Stimulated activated naive B cell treated with anti-CD40 and anti-IgM and Interleukin-4, amounts not matched to agents 10 μg/mL and 1 μg/mL and 100 μg/mL, for 72 hours (primary cell): ENCODE results near the gene ATG101.

ENCODE experiments used
- ATAC-seq, 2 donors: fragments of 150-1000 bp; cut with Tn5 transposase; replicated peaks; 2 replicates each; pipeline ENCODE4 v1.10.0; 2021; ENCODE audit warnings: moderate library complexity in 1 of 2
- DNase-seq: peaks from one replicate; pipeline ENCODE4 v3.0.0; 2021
- H3K27ac Mint-ChIP-seq: one replicate; pipeline ENCODE4 v1.8.0; 2022; ENCODE audit warnings: mild to moderate bottlenecking, mixed read lengths
- H3K27me3 Mint-ChIP-seq, 2 donors: one replicate each; pipeline ENCODE4 v1.8.0; 2022; ENCODE audit warnings: mixed read lengths in 2 of 2
- H3K36me3 Mint-ChIP-seq, 2 donors: one replicate each; pipeline ENCODE4 v1.8.0; 2022; ENCODE audit warnings: mixed read lengths in 2 of 2, mild to moderate bottlenecking in 1 of 2
- H3K4me1 Mint-ChIP-seq, 2 donors: one replicate each; pipeline ENCODE4 v1.8.0; 2022; ENCODE audit warnings: mixed read lengths in 2 of 2, mild to moderate bottlenecking in 1 of 2
- H3K4me3 Mint-ChIP-seq, 2 donors: one replicate each; pipeline ENCODE4 v1.8.0; 2022; ENCODE audit warnings: mild to moderate bottlenecking in 2 of 2, mixed read lengths in 2 of 2, moderate library complexity in 1 of 2
- H3K9me3 Mint-ChIP-seq, 2 donors: one replicate each; pipeline ENCODE4 v1.8.0; 2022; ENCODE audit warnings: mixed read lengths in 2 of 2, mild to moderate bottlenecking in 1 of 2

Gene ATG101

GRCh38 chr12:52069327-52070184, at the start of gene ATG101:
TSS of gene ATG101 (plus strand) at chr12:52069978. CDS start at chr12:52073651, 3,673 bp downstream.
- H3K27me3 Mint-ChIP-seq: peaks cover 0 to 3% of the 10 kb centered on the region in 2 donors
- ATAC-seq: peak; percentile 95 to 97
- peaks cover 14 to 17% of the 10 kb centered on the region in 2 donors for H3K36me3 Mint-ChIP-seq
- H3K27ac Mint-ChIP-seq: peak within 1 kb of the TSS; percentile 100
- peaks cover 47 to 53% of the 10 kb centered on the region in 2 donors for H3K4me1 Mint-ChIP-seq
- DNase-seq: peak; percentile 90
- no peaks in the 10 kb centered on the region for H3K9me3 Mint-ChIP-seq
- peak within 1 kb of the TSS; percentile 86 to 91 for H3K4me3 Mint-ChIP-seq

GRCh38 chr12:52020539-52021336, 49.0 kb upstream of the ATG101 start:
- ATAC-seq (peak; percentile 56), DNase-seq (peak; percentile 57)
- Mint-ChIP-seq H3K4me1 (peaks cover 48 to 64% of the 10 kb centered on the region in 2 donors), H3K27ac (peak overlapping the region; percentile 79), H3K36me3 (peaks cover 11 to 13% of the 10 kb centered on the region in 2 donors), H3K27me3 (no peaks in the 10 kb centered on the region), H3K4me3 (peak overlapping the region in 1 of 2 donors; percentile 34), H3K9me3 (no peaks in the 10 kb centered on the region)

- H3K4me1 Mint-ChIP-seq: peaks cover 47 to 65% of the 10 kb centered on the region in 2 donors
- no peaks in the 10 kb centered on the region for H3K27me3 Mint-ChIP-seq
- ATAC-seq (peak; percentile 14 to 26), DNase-seq (peak; percentile 29)
- H3K36me3 Mint-ChIP-seq: no peaks in the 10 kb centered on the region
- peak overlapping the region; percentile 91 for H3K4me3 Mint-ChIP-seq
- H3K9me3 Mint-ChIP-seq: no peaks in the 10 kb centered on the region
- peak overlapping the region; percentile 65 for H3K27ac Mint-ChIP-seq
Observed at GRCh38 chr12:52022841-52023181, 47.0 kb upstream of the ATG101 start.

GRCh38 chr12:52023182-52023975, 46.4 kb upstream of the ATG101 start:
- ATAC-seq: peak; percentile 66 to 75
- Mint-ChIP-seq H3K27me3 (no peaks in the 10 kb centered on the region), H3K9me3 (no peaks in the 10 kb centered on the region)

GRCh38 chr12:52023976-52024688, 45.6 kb upstream of the ATG101 start:
- DNase-seq (no peak), ATAC-seq (peak; percentile 9 to 15)
- Mint-ChIP-seq H3K4me1 (peaks cover 47 to 70% of the 10 kb centered on the region in 2 donors), H3K36me3 (no peaks in the 10 kb centered on the region), H3K9me3 (no peaks in the 10 kb centered on the region), H3K27ac (peak overlapping the region; percentile 84), H3K27me3 (no peaks in the 10 kb centered on the region), H3K4me3 (peak overlapping the region; percentile 91)

More at GRCh38 chr12:52023182-52023975, 46.4 kb upstream of the ATG101 start:
- H3K27ac Mint-ChIP-seq: peak overlapping the region; percentile 84
- H3K36me3 Mint-ChIP-seq: no peaks in the 10 kb centered on the region
- H3K4me1 Mint-ChIP-seq: peaks cover 47 to 66% of the 10 kb centered on the region in 2 donors
- peak overlapping the region; percentile 91 for H3K4me3 Mint-ChIP-seq
- peak; percentile 83 for DNase-seq

- no peaks in the 10 kb centered on the region for H3K36me3 Mint-ChIP-seq
- ATAC-seq: no peak
- H3K4me1 Mint-ChIP-seq: peaks cover 50 to 76% of the 10 kb centered on the region in 2 donors
Observed at GRCh38 chr12:52024845-52025230, 44.9 kb upstream of the ATG101 start.

GRCh38 chr12:52026263-52026662, 43.5 kb upstream of the ATG101 start:
- Mint-ChIP-seq H3K27me3 (no peaks in the 10 kb centered on the region), H3K9me3 (no peaks in the 10 kb centered on the region), H3K4me1 (peaks cover 40 to 71% of the 10 kb centered on the region in 2 donors), H3K27ac (no peak overlapping the region), H3K36me3 (no peaks in the 10 kb centered on the region), H3K4me3 (no peak overlapping the region)
- no peak for DNase-seq
- no peak for ATAC-seq

More at GRCh38 chr12:52024845-52025230, 44.9 kb upstream of the ATG101 start:
- H3K27ac Mint-ChIP-seq: peak overlapping the region; percentile 76
- peak overlapping the region; percentile 91 for H3K4me3 Mint-ChIP-seq
- no peak for DNase-seq
- no peaks in the 10 kb centered on the region for H3K27me3 Mint-ChIP-seq
- H3K9me3 Mint-ChIP-seq: no peaks in the 10 kb centered on the region

- H3K9me3 Mint-ChIP-seq: no peaks in the 10 kb centered on the region
- no peaks in the 10 kb centered on the region for H3K36me3 Mint-ChIP-seq
- peaks cover 44 to 74% of the 10 kb centered on the region in 2 donors for H3K4me1 Mint-ChIP-seq
- no peak for ATAC-seq
- no peaks in the 10 kb centered on the region for H3K27me3 Mint-ChIP-seq
- no peak overlapping the region for H3K4me3 Mint-ChIP-seq
- no peak overlapping the region for H3K27ac Mint-ChIP-seq
- DNase-seq: no peak
Observed at GRCh38 chr12:52027085-52027843, 42.5 kb upstream of the ATG101 start.

GRCh38 chr12:52029685-52030084, 40.1 kb upstream of the ATG101 start:
- no peak for ATAC-seq
- Mint-ChIP-seq H3K27ac (no peak overlapping the region), H3K4me3 (no peak overlapping the region), H3K9me3 (no peaks in the 10 kb centered on the region), H3K36me3 (no peaks in the 10 kb centered on the region), H3K27me3 (no peaks in the 10 kb centered on the region), H3K4me1 (peaks cover 44 to 74% of the 10 kb centered on the region in 2 donors)
- DNase-seq: no peak

- Mint-ChIP-seq H3K4me1 (peaks cover 44 to 71% of the 10 kb centered on the region in 2 donors), H3K36me3 (no peaks in the 10 kb centered on the region), H3K27ac (peak overlapping the region; percentile 91), H3K27me3 (no peaks in the 10 kb centered on the region), H3K9me3 (no peaks in the 10 kb centered on the region), H3K4me3 (peak overlapping the region; percentile 72 to 82)
- DNase-seq (no peak), ATAC-seq (peak; percentile 26 to 35)
Observed at GRCh38 chr12:52032446-52032803, 37.4 kb upstream of the ATG101 start.

- DNase-seq (peak; percentile 85), ATAC-seq (peak; percentile 91 to 92)
- H3K27ac Mint-ChIP-seq: peak overlapping the region; percentile 93
- H3K4me1 Mint-ChIP-seq: peaks cover 42 to 71% of the 10 kb centered on the region in 2 donors
- no peaks in the 10 kb centered on the region for H3K9me3 Mint-ChIP-seq
- no peaks in the 10 kb centered on the region for H3K27me3 Mint-ChIP-seq
- H3K36me3 Mint-ChIP-seq: no peaks in the 10 kb centered on the region
- H3K4me3 Mint-ChIP-seq: peak overlapping the region; percentile 82
Observed at GRCh38 chr12:52032804-52033445, 36.9 kb upstream of the ATG101 start.

- peaks cover 47 to 78% of the 10 kb centered on the region in 2 donors for H3K4me1 Mint-ChIP-seq
- DNase-seq (no peak), ATAC-seq (no peak)
- H3K4me3 Mint-ChIP-seq: peak overlapping the region; percentile 82
- H3K27me3 Mint-ChIP-seq: no peaks in the 10 kb centered on the region
- H3K27ac Mint-ChIP-seq: peak overlapping the region; percentile 93
- no peaks in the 10 kb centered on the region for H3K9me3 Mint-ChIP-seq
- H3K36me3 Mint-ChIP-seq: no peaks in the 10 kb centered on the region
Observed at GRCh38 chr12:52033446-52034140, 36.2 kb upstream of the ATG101 start.
